Natural killer cell treated with Interleukin-12 subunit alpha and Interleukin-12 subunit beta and Interleukin-15 and Interleukin-18, amount 100 ng/mL, for 72 hours (primary cell): ENCODE data around the gene CSTB. TPM values are rescaled to one million over a fixed set of nuclear protein-coding genes. Genes with fewer than 3 reads are reported as not detected.

Experiments
- ATAC-seq, 2 donors: fragments of 150-1000 bp; cut with Tn5 transposase in 1 of 2; sonication (Bioruptor Pico), chemical (Tn5 transposase) in 1 of 2; 2 replicates each; pipeline ENCODE4 v1.10.0; 2021
- DNase-seq: peaks from one replicate; pipeline ENCODE4 v3.0.0; 2022; ENCODE audit warnings: low spot score
- H3K27ac Mint-ChIP-seq, 2 donors: 1 replicate in 1 of 2; 2 replicates in 1 of 2; pipeline ENCODE4 v1.8.0; 2022; ENCODE audit warnings: mixed read lengths in 2 of 2, mild to moderate bottlenecking in 1 of 2, moderate library complexity in 1 of 2
- H3K27me3 Mint-ChIP-seq, 2 donors: 1 replicate in 1 of 2; 2 replicates in 1 of 2; pipeline ENCODE4 v1.8.0; 2022; ENCODE audit warnings: mixed read lengths in 2 of 2
- H3K36me3 Mint-ChIP-seq: one replicate; pipeline ENCODE4 v1.8.0; 2022; ENCODE audit warnings: mixed read lengths
- H3K4me1 Mint-ChIP-seq, 2 donors: 1 replicate in 1 of 2; 2 replicates in 1 of 2; pipeline ENCODE4 v1.8.0; 2022; ENCODE audit warnings: low read depth in 2 of 2, mixed read lengths in 2 of 2, mild to moderate bottlenecking in 1 of 2
- H3K4me3 Mint-ChIP-seq: one replicate; pipeline ENCODE4 v1.8.0; 2022; ENCODE audit warnings: mixed read lengths
- H3K9me3 Mint-ChIP-seq: 2 replicates; pipeline ENCODE4 v1.8.0; 2022; ENCODE audit warnings: mixed read lengths
- total RNA-seq, 2 donors: library from RNA; stranded (reverse); gene quantifications; one replicate each; pipeline ENCODE4 v1.2.3, GENCODE V29; 2022

The CSTB gene
- total RNA-seq, 2 donors from 2014 or later = 15.3 to 15.4 TPM

GRCh38 chr21:43726686-43727518, 49.2 kb downstream of the CSTB start:
- H3K4me3 Mint-ChIP-seq = peak overlapping the region; percentile 84
- no peak for ATAC-seq
- H3K36me3 Mint-ChIP-seq = no peaks in the 10 kb centered on the region
- H3K4me1 Mint-ChIP-seq = peaks cover 36 to 51% of the 10 kb centered on the region in 2 donors
- H3K9me3 Mint-ChIP-seq = no peaks in the 10 kb centered on the region
- H3K27ac Mint-ChIP-seq = peak overlapping the region; percentile 36 to 55
- no peaks in the 10 kb centered on the region for H3K27me3 Mint-ChIP-seq
- DNase-seq = no peak

Other genes with a start within 250 kb of the CSTB start
- 1 to 10 TPM in 1 of 2 donors, under 1 TPM in 1; 0.29 to 1.2 TPM for gene HSF2BP, start 116.8 kb downstream of the CSTB start, total RNA-seq
- gene RRP1B, start 116.7 kb downstream of the CSTB start, total RNA-seq = 10 to 100 TPM; 38.3 to 81.8 TPM
- gene PDXK, start 57.2 kb downstream of the CSTB start, total RNA-seq = 100 to 1,000 TPM in 1 of 2 donors, 10 to 100 TPM in 1; 98.1 to 136 TPM
- 10 to 100 TPM; 35.5 to 89.9 TPM for gene RRP1, start 13.3 kb upstream of the CSTB start, total RNA-seq
- gene AGPAT3, start 88.9 kb upstream of the CSTB start, total RNA-seq = 100 to 1,000 TPM in 1 of 2 donors, 10 to 100 TPM in 1; 66.8 to 115 TPM
- gene TRAPPC10, start 236.0 kb upstream of the CSTB start, total RNA-seq = 100 to 1,000 TPM in 1 of 2 donors, 10 to 100 TPM in 1; 90.3 to 148 TPM